A549 treated with AZD2906 at 1 μM for 4 hours (cell line): ENCODE results near the gene TMEM121B. TPM values are rescaled to one million over a fixed set of nuclear protein-coding genes. Genes with fewer than 3 reads are reported as not detected.

Experiments used
- total RNA-seq: library from RNA; stranded (reverse); fragments of 200-300 nt; extraction: Qiagen RNA extraction; gene quantifications from 5 replicates; pipeline ENCODE4 v1.2.3, GENCODE V29; 2022

TMEM121B gene
- total RNA-seq: 0.11 to 0.24 TPM (median 0.15 TPM) in 5 replicates

GRCh38 chr22:17121233-17122195, at the start of gene TMEM121B:
Gene TMEM121B (minus strand): TSS chr22:17121360. CDS start chr22:17121127, 233 bp downstream.

GRCh38 chr22:17158568-17159503, 37.7 kb upstream of the TMEM121B start, which contains the start of gene HDHD5:
Gene HDHD5 (minus strand): TSS chr22:17159277. CDS start chr22:17159251, 26 bp downstream.

DNA sequence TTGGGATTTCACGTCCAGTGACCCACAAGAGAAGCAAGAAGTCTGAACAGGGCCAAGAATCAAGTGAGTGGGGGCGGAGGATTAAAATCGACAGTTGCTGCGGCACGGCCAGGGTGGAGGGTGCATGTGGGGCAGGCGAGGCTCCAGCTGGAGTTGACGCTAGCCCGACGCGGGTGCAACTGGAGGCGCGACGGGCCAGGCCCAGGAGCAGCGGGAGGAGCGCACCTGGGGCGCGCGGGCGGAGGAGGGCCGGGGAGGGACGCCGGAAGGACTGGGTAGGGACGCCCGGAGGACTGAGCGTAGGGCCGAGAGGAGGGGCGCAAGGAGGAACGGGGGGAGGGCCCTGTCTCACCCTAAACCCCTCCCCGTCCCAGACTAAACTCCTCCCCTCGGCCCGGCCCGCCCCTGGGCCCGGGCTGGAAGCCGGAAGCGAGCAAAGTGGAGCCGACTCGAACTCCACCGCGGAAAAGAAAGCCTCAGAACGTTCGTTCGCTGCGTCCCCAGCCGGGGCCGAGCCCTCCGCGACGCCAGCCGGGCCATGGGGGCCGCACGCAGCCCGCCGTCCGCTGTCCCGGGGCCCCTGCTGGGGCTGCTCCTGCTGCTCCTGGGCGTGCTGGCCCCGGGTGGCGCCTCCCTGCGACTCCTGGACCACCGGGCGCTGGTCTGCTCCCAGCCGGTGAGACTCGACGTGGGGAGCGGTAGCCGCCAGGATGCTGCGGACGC, 36.4 kb downstream of the TMEM121B start, which contains the start of gene IL17RA:
TSS of gene IL17RA (plus strand) at position 447 of the 723 bp plus-strand sequence. CDS start at position 539, 92 bp downstream.

Other genes with a start within 250 kb of the TMEM121B start
- not detected in 5 replicates for gene GAB4, start 113.1 kb downstream of the TMEM121B start, total RNA-seq
- gene IL17RA, start 36.4 kb downstream of the TMEM121B start, total RNA-seq: 5.0 to 8.1 TPM (median 7.4 TPM) in 5 replicates
- 40.4 to 46.9 TPM (median 46.3 TPM) in 5 replicates for gene HDHD5, start 37.9 kb upstream of the TMEM121B start, total RNA-seq
- gene ADA2, start 98.1 kb upstream of the TMEM121B start, total RNA-seq: 0.02 to 0.06 TPM (median 0.03 TPM) in 4 of 5 replicates, not detected in the other
- 0.07 to 0.16 TPM (median 0.10 TPM) in 5 replicates for gene CECR2, start 248.1 kb upstream of the TMEM121B start, total RNA-seq